HG03469 (cell line): ENCODE measurements around the gene KCNIP1.
"Not testable (repeated sequence)": the region's sequence is repeated elsewhere in the genome, so short reads cannot be mapped to it uniquely, and the experiment has no call there.

Experiments used
- ATAC-seq: cut with Tn5 transposase; IDR thresholded peaks from one replicate; pipeline ENCODE4 v1.9.1; 2021; ENCODE audit warnings: mild to moderate bottlenecking, moderate library complexity, moderate number of reproducible peaks; ENCODE audit not compliant: unreplicated experiment

The KCNIP1 gene

GRCh38 chr5:170762298-170762697 is 258.5 kb downstream of the KCNIP1 start:
- ATAC-seq: not testable (repeated sequence)

- ATAC-seq: not testable (repeated sequence)
Observed at GRCh38 chr5:170765868-170766267, 262.0 kb downstream of the KCNIP1 start.

GRCh38 chr5:170769246-170769645 is 265.4 kb downstream of the KCNIP1 start:
- no peak for ATAC-seq

- ATAC-seq: no peak
Observed at GRCh38 chr5:170769898-170770416, 266.1 kb downstream of the KCNIP1 start.

- ATAC-seq: no peak
Observed at GRCh38 chr5:170771496-170771895, 267.7 kb downstream of the KCNIP1 start.

GRCh38 chr5:170773024-170773985 is 269.5 kb downstream of the KCNIP1 start:
- no peak for ATAC-seq

- no peak for ATAC-seq
Observed at GRCh38 chr5:170774831-170775230, 271.0 kb downstream of the KCNIP1 start.

- ATAC-seq: no peak
Observed at GRCh38 chr5:170781946-170782345, 278.1 kb downstream of the KCNIP1 start.

GRCh38 chr5:170782438-170782837 is 278.6 kb downstream of the KCNIP1 start:
- no peak for ATAC-seq

- ATAC-seq: no peak
Observed at GRCh38 chr5:170783498-170784247, 279.9 kb downstream of the KCNIP1 start, which contains the start of gene GABRP. GABRP (plus strand) TSS chr5:170783725; CDS start chr5:170788616, 4,891 bp downstream.

- no peak for ATAC-seq
Observed at GRCh38 chr5:170785416-170785815, 281.6 kb downstream of the KCNIP1 start.
